ENCODE measurements around the gene HJURP.

HJURP gene

DNA sequence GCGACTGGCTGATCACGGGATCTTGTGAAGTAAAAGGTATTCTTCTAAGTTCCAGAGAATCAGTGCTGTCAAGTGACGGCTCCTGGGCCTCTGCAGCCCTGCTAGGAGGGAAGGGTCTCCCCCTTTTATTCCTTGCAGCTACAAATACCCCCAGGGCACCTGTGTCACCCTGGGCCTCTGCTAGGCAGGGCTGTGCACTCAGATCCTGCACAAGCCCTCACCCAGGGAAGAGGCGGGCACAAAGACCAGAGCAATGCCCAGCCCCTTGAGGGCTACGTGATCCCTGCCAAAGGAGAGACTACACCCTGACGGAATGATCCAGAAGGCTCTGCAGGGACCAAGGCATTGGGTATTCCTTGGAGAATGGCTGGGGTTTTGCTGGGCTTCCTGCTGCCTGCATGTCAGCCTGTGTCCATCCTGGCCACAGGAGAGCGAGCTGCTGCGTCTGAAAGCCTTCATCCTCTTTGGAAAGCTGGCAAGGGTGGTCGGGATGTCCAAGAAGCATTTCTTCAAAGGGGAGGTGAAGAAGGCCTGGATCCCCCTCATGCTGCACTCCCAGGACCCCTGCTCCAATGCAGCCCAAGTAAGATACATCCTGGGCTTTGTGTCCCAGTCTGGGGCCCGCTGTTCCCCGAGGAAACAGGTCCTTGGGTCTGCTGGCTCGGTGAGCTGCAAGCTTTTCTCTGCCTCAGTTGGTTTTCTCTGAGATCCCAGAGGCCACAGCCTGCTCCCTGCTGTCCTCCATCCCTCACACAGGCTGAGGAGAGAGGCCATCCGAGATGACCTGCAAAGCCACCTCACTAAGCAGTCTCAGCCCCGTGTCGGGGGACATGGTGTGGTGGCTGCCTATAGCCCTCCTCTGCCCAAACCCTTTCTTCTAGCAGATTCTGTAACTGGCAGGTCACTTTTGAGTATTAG lies 24.9 kb downstream of the HJURP start:
- DNase-seq: no peak

DNA sequence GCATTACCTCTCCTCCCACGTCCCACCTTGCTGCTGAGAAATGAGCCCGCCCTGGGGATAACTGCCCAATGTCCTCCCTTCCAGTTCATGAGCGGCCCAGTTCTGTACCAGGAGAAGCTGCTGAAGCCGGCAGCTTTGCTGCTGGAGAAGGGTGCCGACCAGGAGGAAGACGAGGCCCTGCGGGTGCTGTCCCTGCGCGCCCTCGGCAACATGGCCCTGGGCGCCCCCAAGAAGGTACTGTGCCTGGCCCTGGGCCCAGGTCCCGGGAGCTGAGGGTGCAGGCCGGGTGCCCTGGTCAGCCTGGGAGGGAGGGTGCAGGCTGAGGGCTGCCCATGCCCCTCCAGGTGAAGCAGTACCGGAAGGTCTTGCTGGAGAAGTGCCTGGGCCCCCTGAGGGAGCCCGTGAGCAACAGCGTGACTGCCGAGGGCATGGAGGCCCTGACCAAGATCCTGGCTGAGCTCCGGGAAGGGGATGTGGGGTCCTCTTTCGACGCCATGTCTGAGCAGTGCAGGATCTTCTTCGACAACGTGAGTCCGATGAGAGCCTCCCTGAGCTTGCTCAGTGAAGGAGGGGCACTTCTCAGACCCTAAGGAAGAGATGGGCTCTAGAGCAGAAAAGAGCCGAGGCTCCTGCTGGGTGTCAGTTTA lies 25.7 kb downstream of the HJURP start:
- DNase-seq: no peak

GRCh38 chr2:233824373-233824772 lies 30.0 kb downstream of the HJURP start:
- no peak for DNase-seq

- DNase-seq: no peak
Measured at GRCh38 chr2:233823731-233824121, 30.6 kb downstream of the HJURP start.

GRCh38 chr2:233822781-233823730 lies 31.3 kb downstream of the HJURP start:
- DNase-seq: no peak

- DNase-seq: no peak
Measured at GRCh38 chr2:233822101-233822771, 32.1 kb downstream of the HJURP start.

- no peak for DNase-seq
Measured at GRCh38 chr2:233821709-233822100, 32.6 kb downstream of the HJURP start.

DNA sequence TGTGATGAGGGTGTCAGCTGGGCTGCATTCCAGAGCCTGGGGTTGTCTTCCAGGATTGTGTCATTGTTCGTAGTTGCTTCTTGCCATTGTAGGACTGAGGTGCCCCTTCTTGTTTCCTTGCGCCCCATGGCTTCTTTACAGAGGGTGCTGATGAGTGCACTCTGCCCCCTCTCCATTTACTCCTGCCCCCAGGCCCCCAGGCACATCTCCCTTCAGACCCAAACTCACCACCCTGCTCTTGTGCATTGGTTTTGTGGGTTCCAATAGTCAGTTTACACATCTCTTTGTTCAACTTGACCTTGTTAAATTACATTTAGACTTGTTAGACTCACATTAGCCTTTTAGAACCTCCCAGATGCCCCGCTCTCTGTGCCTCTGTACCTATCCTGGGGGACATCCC lies 33.1 kb downstream of the HJURP start:
- no peak for DNase-seq

GRCh38 chr2:233820774-233821105 lies 33.6 kb downstream of the HJURP start:
- DNase-seq: no peak

GRCh38 chr2:233819884-233820773 lies 34.2 kb downstream of the HJURP start:
- DNase-seq: no peak

DNA sequence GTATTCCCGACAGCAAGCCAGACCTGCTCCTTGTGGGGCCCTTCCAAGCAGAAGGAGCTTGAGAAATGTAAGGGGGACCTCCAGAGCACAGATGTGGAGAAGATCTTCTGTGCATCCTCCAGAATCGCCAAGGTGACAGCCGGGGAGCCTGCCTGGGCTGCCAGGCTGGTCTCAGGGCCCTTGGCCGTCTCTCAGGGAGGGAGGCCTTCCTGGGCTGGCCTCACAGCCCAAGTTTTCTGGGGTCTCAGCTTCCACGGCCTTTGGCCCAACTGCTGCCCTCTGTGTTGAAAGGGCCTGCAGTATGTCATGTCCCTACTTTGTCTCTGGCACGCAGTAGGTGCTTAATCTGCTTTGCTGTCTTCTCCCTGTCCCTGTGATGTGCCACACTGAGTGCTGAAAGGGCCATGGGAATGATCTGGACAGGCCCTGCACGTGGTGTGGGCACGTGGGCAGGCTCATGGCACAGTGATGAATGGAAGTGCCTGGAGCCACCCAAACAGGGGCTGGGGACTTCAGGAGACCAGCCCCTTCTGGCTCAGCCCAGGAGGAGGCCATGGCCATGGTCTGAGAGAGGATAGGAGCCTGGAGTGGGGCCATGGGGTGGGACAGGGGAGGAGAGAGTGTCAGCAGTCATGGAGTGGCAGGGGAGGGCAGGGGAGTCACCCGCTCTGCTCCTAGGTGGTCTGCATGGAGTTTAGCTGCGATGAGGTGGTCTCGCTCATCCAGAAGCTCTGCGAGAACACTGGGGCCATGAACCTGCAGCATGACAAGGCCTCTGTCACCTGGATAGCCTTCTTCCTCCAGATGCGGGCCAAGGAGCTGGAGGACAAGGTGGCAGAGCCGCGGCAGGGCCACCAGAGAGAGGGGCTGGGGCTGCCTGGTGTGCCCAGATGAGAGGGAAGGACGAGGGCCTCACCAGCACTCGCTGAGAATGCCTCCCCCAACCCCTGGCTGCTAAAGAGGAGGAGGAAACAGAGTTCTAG lies 35.4 kb downstream of the HJURP start:
- no peak for DNase-seq

GRCh38 chr2:233817995-233818638 lies 36.2 kb downstream of the HJURP start:
- no peak for DNase-seq

- DNase-seq: no peak
Measured at GRCh38 chr2:233817361-233817911, 36.9 kb downstream of the HJURP start.

GRCh38 chr2:233816771-233817170 lies 37.6 kb downstream of the HJURP start:
- DNase-seq: no peak

- DNase-seq: no peak
Measured at GRCh38 chr2:233816334-233816733, 38.0 kb downstream of the HJURP start.

DNA sequence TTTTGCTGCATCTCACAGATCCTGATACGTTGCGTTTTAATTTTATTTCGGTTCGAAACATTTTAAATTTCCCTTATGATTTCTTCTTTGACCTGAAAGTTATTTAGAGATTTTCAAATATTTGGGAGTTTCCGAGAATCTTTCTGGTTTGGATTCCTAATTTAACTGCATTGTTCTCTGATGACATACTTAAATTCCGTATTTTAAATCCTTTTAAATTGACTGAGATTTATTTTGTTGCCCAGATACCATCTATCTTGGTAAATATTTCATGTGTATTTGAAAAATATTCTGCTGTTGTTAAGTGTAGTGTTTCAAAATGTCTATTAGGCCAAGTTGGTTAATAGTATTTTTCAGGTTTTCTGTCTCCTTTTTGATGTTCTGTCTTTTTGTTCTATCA lies 38.5 kb downstream of the HJURP start:
- no peak for DNase-seq

DNA sequence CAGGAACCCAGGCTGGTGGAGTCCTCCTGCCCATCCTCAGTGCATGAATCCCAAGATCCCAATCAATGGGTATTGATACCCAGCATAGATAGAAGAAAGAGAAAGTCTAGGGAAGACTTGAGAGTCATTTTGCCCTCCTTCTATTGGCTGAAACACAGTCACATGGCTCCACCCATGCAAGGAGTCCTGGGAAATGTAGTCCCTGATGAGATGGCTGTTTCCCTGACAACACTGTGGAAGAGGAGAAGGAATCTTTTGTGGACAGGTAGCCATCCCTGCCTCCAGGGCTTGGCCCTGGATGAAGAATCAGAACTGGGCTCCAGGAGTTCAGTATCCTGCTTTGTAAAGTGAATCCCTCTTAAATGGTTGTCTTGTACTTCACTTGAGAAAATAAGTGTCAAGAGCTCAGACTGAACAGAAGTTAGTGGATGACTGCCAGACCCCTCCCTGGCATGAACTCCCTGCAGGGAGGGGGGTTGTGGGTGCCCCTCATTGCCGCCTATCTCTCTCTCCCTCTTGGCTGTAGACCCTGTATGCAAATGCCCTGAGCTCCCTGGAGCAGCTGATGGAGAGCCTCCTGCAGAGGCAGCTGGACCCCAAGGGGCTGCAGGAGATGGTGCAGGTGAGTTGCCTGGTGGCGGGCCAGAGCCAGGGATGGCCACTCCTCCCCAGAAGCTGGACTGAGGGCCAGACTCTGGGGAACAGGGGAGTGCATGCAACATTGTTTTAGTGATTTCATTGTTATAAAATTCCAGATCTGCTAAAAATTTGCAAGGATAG lies 40.1 kb downstream of the HJURP start:
- DNase-seq: no peak

DNA sequence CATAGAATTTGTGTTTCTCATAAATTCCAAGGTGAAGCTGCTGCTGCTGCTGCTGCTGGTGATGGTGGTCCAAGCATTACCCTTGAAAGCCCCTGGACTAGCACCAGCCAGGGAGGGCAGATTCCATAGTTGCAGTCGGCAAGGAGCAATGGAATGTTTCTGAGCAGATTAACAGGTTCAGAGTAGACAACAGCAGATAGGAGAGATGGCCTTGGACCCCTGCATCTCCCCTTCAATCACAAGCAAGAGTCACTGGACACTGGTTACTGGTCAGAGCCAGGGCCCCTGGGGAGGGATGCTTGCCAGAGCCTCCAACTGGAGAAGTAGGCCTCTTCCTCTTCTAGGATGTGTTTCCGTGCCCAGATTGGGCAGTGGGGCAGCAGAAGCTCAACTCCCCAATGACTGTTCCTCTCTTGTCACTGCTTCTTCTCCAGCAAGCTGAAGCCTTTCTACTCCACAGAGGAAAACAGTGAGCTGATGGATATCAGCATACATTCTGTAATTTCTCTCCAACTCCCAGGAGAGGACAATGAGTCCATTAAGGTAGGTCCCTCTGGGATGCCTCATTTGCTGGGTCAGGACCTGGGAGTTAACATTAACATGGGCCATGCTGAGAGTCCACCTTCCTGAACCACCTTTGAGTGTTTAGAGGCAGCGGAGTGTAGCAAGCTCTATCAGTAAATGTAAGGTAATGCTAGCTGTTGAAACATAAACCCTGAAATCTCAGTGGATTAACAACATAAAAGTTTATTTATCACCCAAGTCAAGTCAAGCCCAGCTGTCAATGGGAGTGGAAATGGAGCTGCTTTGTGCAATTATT lies 40.9 kb downstream of the HJURP start:
- DNase-seq: no peak

All from NCI-H510A (cell line).